SK-N-SH (cell line): ENCODE measurements around the gene TCTN2. TPM values are rescaled to one million over a fixed set of nuclear protein-coding genes. Genes with fewer than 3 reads are reported as not detected.

Experiments used
- CTCF ChIA-PET: fragments of 300-600, 350-600 bp; formaldehyde crosslinking; extraction: SDS; loops from one replicate; lab custom pipeline; 2021; lab: Yijun Ruan, JAX
- POLR2A ChIA-PET: fragments of 350-600 bp; sonication (Branson Sonifier 250); formaldehyde crosslinking; extraction: SDS; loops from one replicate; lab custom pipeline; 2020; ENCODE audit warnings: antibody characterized with exemption, inconsistent platforms; lab: Yijun Ruan, JAX
- DNase-seq: peaks from one replicate; pipeline ENCODE4 v3.0.0; 2012
- H2AFZ ChIP-seq: fragments of 200-600 bp; sonication (generic); 2 replicates; pipeline ENCODE4 v1.8.1; 2016; ENCODE audit warnings: antibody characterized with exemption, mild to moderate bottlenecking, low read depth
- H3F3A ChIP-seq: fragments of 200-600 bp; sonication (generic); replicated peaks from 2 replicates; pipeline ENCODE3; 2016; ENCODE audit warnings: antibody characterized with exemption, mild to moderate bottlenecking; ENCODE audit not compliant: insufficient read depth
- H3K27ac ChIP-seq, 2 experiments: fragments of 200-500 bp in 1 of 2; fragments of 200-600 bp in 1 of 2; sonication (Bioruptor generic) in 1 of 2; sonication (generic), shearing (Covaris generic) in 1 of 2; 2 replicates each; pipeline versions ENCODE4 v1.5.1 to v1.6.1; 2014 to 2016; ENCODE audit warnings: low read depth in 2 of 2, inconsistent platforms in 1 of 2, low read length in 1 of 2, mild to moderate bottlenecking in 1 of 2, mixed read lengths in 1 of 2
- H3K27me3 ChIP-seq: fragments of 200-600 bp; sonication (generic), shearing (Covaris generic); 2 replicates; pipeline ENCODE4 v1.6.1; 2016; ENCODE audit warnings: mixed run types; ENCODE audit not compliant: insufficient read depth
- H3K36me3 ChIP-seq, 2 experiments: fragments of 200-500 bp in 1 of 2; fragments of 200-600 bp in 1 of 2; sonication (Bioruptor generic) in 1 of 2; sonication (generic) in 1 of 2; replicated peaks in 1 of 2; 2 replicates each; pipeline versions ENCODE3 to v1.5.1; 2014 to 2016; ENCODE audit warnings: low read length in 1 of 2, mild to moderate bottlenecking in 1 of 2; ENCODE audit not compliant: insufficient read depth in 2 of 2, control insufficient read depth in 1 of 2
- H3K4me1 ChIP-seq, 2 experiments: fragments of 200-500 bp in 1 of 2; fragments of 200-600 bp in 1 of 2; sonication (Bioruptor generic) in 1 of 2; sonication (generic), shearing (Covaris generic) in 1 of 2; 2 replicates each; pipeline versions ENCODE4 v1.5.1 to v1.6.1; 2014 to 2016; ENCODE audit warnings: low read depth in 1 of 2, low read length in 1 of 2, mixed run types in 1 of 2; ENCODE audit not compliant: insufficient read depth in 2 of 2, control insufficient read depth in 1 of 2
- H3K4me2 ChIP-seq: fragments of 200-600 bp; sonication (generic), shearing (Covaris generic); 2 replicates; pipeline ENCODE4 v1.6.1; 2017; ENCODE audit warnings: mixed run types
- H3K4me3 ChIP-seq, 2 experiments: fragments of 200-500 bp in 1 of 2; fragments of 200-600 bp in 1 of 2; sonication (Bioruptor generic) in 1 of 2; sonication (generic), shearing (Covaris generic) in 1 of 2; 2 replicates each; pipeline versions ENCODE4 v1.5.1 to v1.8.1; 2014 to 2016; ENCODE audit warnings: low read depth in 2 of 2, inconsistent platforms in 1 of 2, low read length in 1 of 2, mild to moderate bottlenecking in 1 of 2, mixed read lengths in 1 of 2, moderate library complexity in 1 of 2
- H3K79me2 ChIP-seq: fragments of 200-600 bp; sonication (generic); 2 replicates; pipeline ENCODE4 v1.8.1; 2017; ENCODE audit warnings: mild to moderate bottlenecking; ENCODE audit not compliant: insufficient read depth
- H3K9ac ChIP-seq: fragments of 200-600 bp; sonication (generic); 2 replicates; pipeline ENCODE4 v1.6.1; 2017; ENCODE audit warnings: mixed run types
- H3K9me2 ChIP-seq: fragments of 200-600 bp; sonication (generic); 2 replicates; pipeline ENCODE4 v1.6.1; 2017; ENCODE audit warnings: mixed run types
- H3K9me3 ChIP-seq: fragments of 200-600 bp; sonication (generic); 2 replicates; pipeline ENCODE4 v1.6.1; 2017; ENCODE audit warnings: mixed run types, mild to moderate bottlenecking, moderate library complexity
- H4K20me1 ChIP-seq: fragments of 200-600 bp; sonication (generic); 2 replicates; pipeline ENCODE4 v1.6.1; 2017; ENCODE audit warnings: mild to moderate bottlenecking, mixed run types; ENCODE audit not compliant: insufficient read depth
- CHD2 ChIP-seq: fragments of 150-350 bp; IDR thresholded peaks from 2 replicates; pipeline ENCODE4 v1.6.1; 2018; ENCODE audit warnings: low read length; ENCODE audit not compliant: partially characterized antibody
- EP300 ChIP-seq, 2 experiments: IDR thresholded peaks; 2 replicates each; pipeline versions ENCODE4 v1.4.0 to v1.6.1; 2012; ENCODE audit warnings: borderline replicate concordance in 1 of 2, low read depth in 1 of 2, low read length in 1 of 2
- FOSL2 ChIP-seq: IDR thresholded peaks from 2 replicates; pipeline ENCODE4 v1.4.0; 2012; ENCODE audit warnings: low read depth, mild to moderate bottlenecking, moderate library complexity, borderline replicate concordance
- FOXJ3 ChIP-seq: sonication (generic); formaldehyde crosslinking; IDR thresholded peaks from 2 replicates; pipeline ENCODE4 v1.5.1; 2020; ENCODE audit warnings: mild to moderate bottlenecking, missing genetic modification reagents
- FOXM1 ChIP-seq: IDR thresholded peaks from 2 replicates; pipeline ENCODE4 v1.4.0; 2012; ENCODE audit warnings: low read depth, mild to moderate bottlenecking
- GATA2 ChIP-seq: sonication (generic); formaldehyde crosslinking; IDR thresholded peaks from 2 replicates; pipeline ENCODE4 v1.5.0; 2020; ENCODE audit warnings: mild to moderate bottlenecking, missing genetic modification reagents
- IRF3 ChIP-seq: fragments of 150-350 bp; IDR thresholded peaks from 2 replicates; pipeline ENCODE4 v1.6.1; 2016; ENCODE audit warnings: mild to moderate bottlenecking, low read depth, low read length
- JUND ChIP-seq: IDR thresholded peaks from 2 replicates; pipeline ENCODE4 v1.4.0; 2012
- MAX ChIP-seq: IDR thresholded peaks from 2 replicates; pipeline ENCODE4 v1.4.0; 2012; ENCODE audit warnings: low read depth
- MEF2A ChIP-seq: IDR thresholded peaks from 2 replicates; pipeline ENCODE4 v1.4.0; 2012; ENCODE audit warnings: low read depth, borderline replicate concordance
- MXI1 ChIP-seq: IDR thresholded peaks from 2 replicates; pipeline ENCODE4 v1.6.1; 2012; ENCODE audit warnings: mild to moderate bottlenecking, low read depth, low read length, improper control_type of control experiment
- NFIC ChIP-seq: IDR thresholded peaks from 2 replicates; pipeline ENCODE4 v1.4.0; 2012; ENCODE audit warnings: borderline replicate concordance
- PBX3 ChIP-seq: IDR thresholded peaks from 2 replicates; pipeline ENCODE4; 2012
- RAD21 ChIP-seq: IDR thresholded peaks from 2 replicates; pipeline ENCODE4 v1.6.1; 2012; ENCODE audit warnings: mild to moderate bottlenecking, low read length
- RCOR1 ChIP-seq: fragments of 150-350 bp; IDR thresholded peaks from 2 replicates; pipeline ENCODE4 v1.6.1; 2017; ENCODE audit warnings: antibody characterized with exemption, low read length
- RXRA ChIP-seq: IDR thresholded peaks from 2 replicates; pipeline ENCODE4 v1.4.0; 2012; ENCODE audit warnings: low read depth, mild to moderate bottlenecking, borderline replicate concordance
- TEAD4 ChIP-seq: IDR thresholded peaks from 2 replicates; pipeline ENCODE4 v1.4.0; 2012; ENCODE audit warnings: mild to moderate bottlenecking, borderline replicate concordance; ENCODE audit not compliant: insufficient read depth
- USF1 ChIP-seq: IDR thresholded peaks from 2 replicates; pipeline ENCODE4 v1.4.0; 2012; ENCODE audit warnings: low read depth, borderline replicate concordance
- YY1 ChIP-seq: IDR thresholded peaks from 2 replicates; pipeline ENCODE4 v1.4.0; 2012; ENCODE audit warnings: low read depth, mild to moderate bottlenecking
- ZBTB33 ChIP-seq: IDR thresholded peaks from 2 replicates; pipeline ENCODE4 v1.4.0; 2012; ENCODE audit warnings: low read depth, borderline replicate concordance
- WGBS: methylation state at CpG from one replicate; pipeline ENCODE4 v1.1.6; 2017; ENCODE audit warnings: low lambda C conversion rate; 5-methylcytosine and 5-hydroxymethylcytosine counted together
- polyA plus RNA-seq, 3 experiments: library from polyadenylated mRNA; depleted of rRNA; stranded (reverse); fragments of >200 nt; gene quantifications; 2 replicates each; pipeline ENCODE4 v1.2.3, GENCODE V29; 2012

The TCTN2 gene
- polyA plus RNA-seq, 1 of the 3 experiments (the other 2 are of a cell fraction), result 9.1 TPM

GRCh38 chr12:123655420-123655819 is 15.5 kb upstream of the TCTN2 start:
- Histone ChIP-seq H2AFZ (no peak overlapping the region), H3F3A (peaks cover 20% of the 10 kb centered on the region), H3K9ac (no peak overlapping the region), H3K4me2 (no peak overlapping the region), H3K79me2 (no peaks in the 10 kb centered on the region), H4K20me1 (no peaks in the 10 kb centered on the region), H3K9me3 (no peaks in the 10 kb centered on the region), H3K27ac (no peak overlapping the region), H3K4me1 (peaks cover 0 to 5% of the 10 kb centered on the region in 2 experiments; a peak in 1 of 4 replicates), H3K9me2 (no peaks in the 10 kb centered on the region), H3K27me3 (no peaks in the 10 kb centered on the region), H3K4me3 (no peak overlapping the region), H3K36me3 (peaks cover 46 to 47% of the 10 kb centered on the region in 2 experiments)
- POLR2A ChIA-PET, result no interaction called here
- CTCF ChIA-PET, result interaction anchor here (0.6 kb wide), 1 partner anchor 15 kb away, joined by 3 read pairs; no protein-coding TSS in a partner anchor
- TF ChIP-seq TEAD4 (no peak), RXRA (no peak), PBX3 (no peak), FOXM1 (no peak), MEF2A (no peak), GATA2 (CRISPR knock-in tag) (no peak), ZBTB33 (no peak), IRF3 (no peak), MXI1 (no peak), CHD2 (no peak), JUND (no peak), MAX (no peak), YY1 (no peak), EP300 (IDR thresholded peaks at IDR 0.05; ENCODE audit: borderline replicate concordance in 1 of 2, low read depth in 1 of 2, low read length in 1 of 2) (no peak), RAD21 (no peak), FOSL2 (no peak), RCOR1 (no peak), USF1 (no peak), FOXJ3 (CRISPR knock-in tag) (no peak), NFIC (no peak)
- no peak for DNase-seq
- WGBS, result 92% methylated on average over 5 of the region's 5 CpGs
